Measurements from ENCODE around the gene DRAP1. TPM values are rescaled to one million over a fixed set of nuclear protein-coding genes. Genes with fewer than 3 reads are reported as not detected.

Gene DRAP1
- total RNA-seq, 4 donors from 2014 or later, result 96.7 to 146 (median 110) TPM

GRCh38 chr11:65944767-65945166 lies 25.5 kb downstream of the DRAP1 start:
- TF ChIP-seq CTCF (IDR thresholded peaks at IDR 0.05 in 4 of 5, conservative IDR thresholded peaks at IDR 0.05 in 1 of 5), result no peak
- TF ChIP-seq POLR2A (IDR thresholded peaks at IDR 0.05), result no peak
- ATAC-seq (no peak), DNase-seq (no peak)
- Histone ChIP-seq H3K27ac (no peak overlapping the region), H3K27me3 (no peaks in the 10 kb centered on the region), H3K36me3 (no peaks in the 10 kb centered on the region), H3K9me3 (no peaks in the 10 kb centered on the region), H3K4me1 (no peaks in the 10 kb centered on the region), H3K4me3 (no peak overlapping the region)
- in situ Hi-C loops (cut with MboI; ENCODE audit: low sequenced_read_pairs in 4 of 4), result no loop called here
- intact Hi-C loops (cut with DNase I; ENCODE audit: low total_unique reads), result no loop called here

GRCh38 chr11:65945430-65945911 lies 26.2 kb downstream of the DRAP1 start, which contains the start of gene TSGA10IP:
TSS of gene TSGA10IP (plus strand) at chr11:65945480. CDS start at chr11:65945676, 196 bp downstream.
- no peaks in the 10 kb centered on the region for H3K4me1 ChIP-seq
- ATAC-seq (no peak), DNase-seq (no peak)
- in situ Hi-C loops (cut with MboI; ENCODE audit: low sequenced_read_pairs in 4 of 4), result no loop called here
- H3K27me3 ChIP-seq, result no peaks in the 10 kb centered on the region
- H3K36me3 ChIP-seq, result no peaks in the 10 kb centered on the region
- intact Hi-C loops (cut with DNase I; ENCODE audit: low total_unique reads), result no loop called here
- H3K27ac ChIP-seq, result no peak within 1 kb of the TSS
- H3K9me3 ChIP-seq, result no peaks in the 10 kb centered on the region
- H3K4me3 ChIP-seq, result no peak within 1 kb of the TSS
- TF ChIP-seq POLR2A (IDR thresholded peaks at IDR 0.05) (no peak), CTCF (IDR thresholded peaks at IDR 0.05 in 4 of 5, conservative IDR thresholded peaks at IDR 0.05 in 1 of 5) (no peak)

GRCh38 chr11:65945941-65946558 lies 26.8 kb downstream of the DRAP1 start:
- no peak for ATAC-seq
- Histone ChIP-seq H3K4me1 (no peaks in the 10 kb centered on the region), H3K27ac (no peak overlapping the region), H3K4me3 (no peak overlapping the region), H3K27me3 (no peaks in the 10 kb centered on the region), H3K9me3 (no peaks in the 10 kb centered on the region), H3K36me3 (no peaks in the 10 kb centered on the region)
- no peak for DNase-seq
- in situ Hi-C loops (cut with MboI; ENCODE audit: low sequenced_read_pairs in 4 of 4), result no loop called here
- intact Hi-C loops (cut with DNase I; ENCODE audit: low total_unique reads), result no loop called here
- TF ChIP-seq CTCF (IDR thresholded peaks at IDR 0.05 in 4 of 5, conservative IDR thresholded peaks at IDR 0.05 in 1 of 5) (no peak), POLR2A (IDR thresholded peaks at IDR 0.05) (no peak)

GRCh38 chr11:65946655-65947054 lies 27.4 kb downstream of the DRAP1 start:
- H3K9me3 ChIP-seq, result no peaks in the 10 kb centered on the region
- TF ChIP-seq CTCF (IDR thresholded peaks at IDR 0.05 in 4 of 5, conservative IDR thresholded peaks at IDR 0.05 in 1 of 5) (no peak), POLR2A (IDR thresholded peaks at IDR 0.05) (no peak)
- H3K4me1 ChIP-seq, result no peaks in the 10 kb centered on the region
- H3K4me3 ChIP-seq, result no peak overlapping the region
- intact Hi-C loops (cut with DNase I; ENCODE audit: low total_unique reads) (no loop called here), in situ Hi-C loops (cut with MboI; ENCODE audit: low sequenced_read_pairs in 4 of 4) (no loop called here)
- DNase-seq, result no peak
- no peaks in the 10 kb centered on the region for H3K36me3 ChIP-seq
- ATAC-seq, result no peak
- no peak overlapping the region for H3K27ac ChIP-seq
- H3K27me3 ChIP-seq, result no peaks in the 10 kb centered on the region

- Histone ChIP-seq H3K4me1 (no peaks in the 10 kb centered on the region), H3K27me3 (no peaks in the 10 kb centered on the region), H3K36me3 (no peaks in the 10 kb centered on the region), H3K4me3 (no peak overlapping the region), H3K9me3 (no peaks in the 10 kb centered on the region), H3K27ac (no peak overlapping the region)
- intact Hi-C loops (cut with DNase I; ENCODE audit: low total_unique reads), result no loop called here
- DNase-seq (no peak), ATAC-seq (no peak)
- TF ChIP-seq POLR2A (IDR thresholded peaks at IDR 0.05) (no peak), CTCF (IDR thresholded peaks at IDR 0.05 in 4 of 5, conservative IDR thresholded peaks at IDR 0.05 in 1 of 5) (no peak)
- in situ Hi-C loops (cut with MboI; ENCODE audit: low sequenced_read_pairs in 4 of 4), result no loop called here
Measured at GRCh38 chr11:65947133-65947532, 27.9 kb downstream of the DRAP1 start.
